RPMI8226 (cell line): ENCODE results near the gene ZACN.
A peak's percentile ranks its signal among the peaks of the same experiment; 100 is the strongest.

Experiments used
- DNase-seq: peaks from one replicate; pipeline ENCODE4 v3.0.0-alpha.2; 2015

The ZACN gene

GRCh38 chr17:76104140-76104895 lies 25.3 kb downstream of the ZACN start:
- DNase-seq, result no peak

- DNase-seq, result no peak
Measured at GRCh38 chr17:76104896-76105231, 25.9 kb downstream of the ZACN start.

DNA sequence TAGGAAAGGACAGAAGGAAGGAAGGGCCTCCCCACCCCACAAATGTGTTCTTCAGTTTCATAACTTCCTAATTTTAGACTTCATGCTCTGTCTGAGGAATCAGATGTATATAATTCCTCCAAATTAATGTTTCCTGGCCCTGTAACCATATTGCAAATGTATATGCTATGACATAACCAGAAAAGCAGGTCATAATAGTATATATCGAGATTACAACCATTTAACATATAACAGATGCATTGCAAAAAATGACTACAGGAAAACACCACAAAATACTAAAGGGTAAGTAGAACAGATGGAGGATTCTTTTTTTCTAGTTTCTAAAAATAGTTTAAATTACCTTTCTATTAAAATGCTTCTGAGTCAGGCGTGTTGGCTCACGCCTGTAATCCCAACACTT lies 27.7 kb downstream of the ZACN start:
- no peak for DNase-seq

DNA sequence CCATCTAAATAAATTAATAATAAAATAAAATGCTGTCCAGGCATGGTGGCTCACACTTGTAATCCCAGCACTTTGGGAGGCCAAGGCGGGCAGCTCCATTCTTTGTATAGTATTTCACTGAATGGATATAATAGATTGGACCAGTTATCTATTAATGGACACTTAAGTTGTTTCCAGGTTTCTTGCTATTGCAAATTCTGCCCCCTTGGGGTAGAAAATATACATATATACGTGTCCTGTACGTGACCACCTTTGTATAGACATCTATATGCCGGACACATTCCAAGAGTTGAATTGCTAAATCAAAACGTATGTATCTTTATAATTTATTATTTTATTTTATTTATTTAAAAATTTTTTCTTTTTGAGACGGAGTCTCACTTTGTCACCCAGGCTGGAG lies 28.5 kb downstream of the ZACN start:
- DNase-seq, result no peak

DNA sequence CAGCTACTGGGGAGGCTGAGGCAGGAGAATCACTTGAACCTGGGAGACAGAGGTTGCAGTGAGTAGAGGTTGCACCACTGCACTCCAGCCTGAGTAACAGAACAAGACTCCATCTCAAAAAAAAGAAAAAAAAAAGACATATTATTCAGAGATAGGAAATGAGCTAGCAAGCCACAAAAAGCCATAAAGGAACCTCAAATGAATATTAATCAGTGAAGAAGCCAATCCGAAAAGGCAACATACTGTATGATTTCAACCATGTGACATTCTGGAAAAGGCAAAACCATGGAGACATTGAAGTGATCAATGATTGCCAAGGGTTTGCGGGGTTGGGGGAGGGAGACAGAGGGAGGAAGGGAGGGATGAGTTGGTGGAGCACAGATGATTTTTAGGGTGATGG lies 33.0 kb downstream of the ZACN start:
- no peak for DNase-seq

- DNase-seq, result no peak
Measured at GRCh38 chr17:76115138-76115754, 36.3 kb downstream of the ZACN start.

GRCh38 chr17:76119409-76120371 lies 40.7 kb downstream of the ZACN start:
- no peak for DNase-seq

- DNase-seq, result no peak
Measured at GRCh38 chr17:76120658-76121008, 41.7 kb downstream of the ZACN start.

GRCh38 chr17:76121932-76122430 lies 43.0 kb downstream of the ZACN start:
- DNase-seq, result no peak

GRCh38 chr17:76122431-76123190 lies 43.6 kb downstream of the ZACN start:
- no peak for DNase-seq

DNA sequence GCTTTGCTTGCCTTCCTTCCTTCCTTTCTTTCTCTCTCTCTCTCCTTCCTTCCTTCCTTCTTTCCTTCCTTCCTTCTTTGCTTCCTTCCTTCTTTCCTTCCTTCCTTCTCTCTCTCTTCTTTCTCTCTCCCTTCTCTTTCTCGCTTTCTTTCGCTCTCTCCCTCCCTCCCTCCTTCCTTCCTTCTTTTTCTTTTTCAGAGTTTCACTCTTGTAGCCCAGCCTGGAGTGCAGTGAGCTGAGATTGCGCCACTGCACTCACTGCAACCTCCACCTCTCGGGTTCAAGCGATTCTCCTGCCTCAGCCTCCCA lies 44.2 kb downstream of the ZACN start:
- DNase-seq, result no peak

DNA sequence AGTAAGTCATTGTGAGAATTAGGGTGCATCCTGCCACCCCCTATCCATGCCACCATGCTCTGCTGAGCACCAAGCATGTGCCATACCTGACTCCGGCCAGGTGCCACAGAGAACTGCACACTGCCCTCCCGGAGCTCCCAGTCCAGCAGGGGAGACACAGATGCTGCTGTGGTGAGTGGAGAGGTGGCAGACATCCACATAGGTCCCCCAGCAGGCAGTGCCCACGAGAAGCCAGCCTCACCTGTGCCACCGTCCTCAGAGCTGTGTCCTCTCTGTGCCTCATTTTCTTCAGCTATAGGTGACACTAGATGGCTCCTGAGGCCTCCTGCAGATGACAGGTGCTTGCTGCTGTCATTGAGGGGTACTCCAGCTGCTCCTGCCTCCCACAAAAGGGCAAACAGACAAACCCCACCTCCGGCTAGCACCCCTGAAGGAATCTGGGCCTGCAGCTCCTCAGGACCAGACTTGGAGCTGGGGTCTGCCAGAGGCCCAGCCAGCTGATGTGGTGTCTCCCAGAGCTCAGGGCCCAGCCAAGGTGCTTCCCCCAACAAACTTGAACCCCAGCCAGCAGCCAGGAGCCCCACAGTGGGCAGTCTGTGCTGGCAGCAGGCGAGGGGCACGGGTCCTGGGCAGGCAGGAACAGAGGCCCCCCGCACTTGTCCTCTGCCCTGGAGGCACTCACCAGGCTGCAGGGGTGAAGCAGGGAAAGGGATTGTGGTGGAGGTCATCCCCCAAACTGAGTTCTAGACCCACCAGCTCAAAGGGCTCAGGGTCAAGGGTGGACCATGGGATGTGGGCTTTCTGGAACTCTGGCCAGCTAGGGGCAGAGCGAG lies 45.0 kb downstream of the ZACN start:
- DNase-seq, result peak; percentile 40

DNA sequence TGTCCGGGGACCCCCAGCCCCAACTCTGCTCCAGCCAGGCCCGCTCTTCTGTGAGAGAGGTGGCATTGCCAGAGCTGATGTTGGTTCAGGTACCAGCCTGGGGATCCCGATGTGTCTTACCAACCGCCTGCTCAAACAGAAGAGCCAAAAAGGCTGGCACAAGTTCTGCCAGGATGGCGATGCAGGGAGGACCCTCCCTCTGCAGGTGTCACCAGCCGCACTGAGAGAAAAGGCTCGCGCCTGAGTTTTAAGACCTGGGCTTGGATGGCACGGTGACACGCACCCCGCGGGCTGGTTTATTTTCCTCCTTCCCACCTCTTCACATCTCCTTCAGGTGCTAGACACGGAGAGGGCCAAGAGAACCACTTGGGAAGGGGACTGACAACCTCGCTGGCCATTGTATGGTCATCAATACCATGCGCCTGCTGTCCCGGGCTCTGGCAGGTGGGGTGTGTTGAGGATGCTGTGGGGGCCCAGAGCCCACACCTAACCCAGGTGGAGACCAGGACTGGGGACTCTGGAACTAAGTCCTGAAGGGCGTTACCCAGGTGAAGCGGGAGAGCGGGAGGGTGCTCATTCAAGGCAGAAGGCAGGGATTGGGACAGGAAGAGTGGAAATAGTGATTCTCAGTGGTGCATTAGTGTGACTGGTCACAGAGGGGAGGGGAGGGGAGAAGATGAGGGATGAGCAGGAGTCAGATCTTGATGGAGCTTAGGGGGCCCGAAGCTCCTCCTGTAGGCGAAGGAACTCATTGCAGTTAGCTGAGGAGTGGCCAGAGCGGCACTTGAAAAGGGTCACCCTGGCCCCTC lies 45.8 kb downstream of the ZACN start:
- DNase-seq, result no peak

DNA sequence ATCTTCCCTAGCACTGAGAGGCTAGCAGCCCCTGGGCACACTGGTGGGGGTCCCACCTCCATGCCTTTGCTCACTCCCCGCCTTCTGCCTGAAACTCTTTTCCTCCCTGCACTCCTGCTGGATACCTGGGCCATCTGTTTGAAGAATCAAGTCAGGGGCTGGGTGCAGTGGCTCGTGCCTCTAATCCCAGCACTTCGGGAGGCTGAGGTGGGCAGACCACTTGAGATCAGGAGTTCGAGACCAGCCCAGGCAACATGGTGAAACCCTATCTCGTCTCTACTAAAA lies 46.4 kb downstream of the ZACN start:
- no peak for DNase-seq

DNA sequence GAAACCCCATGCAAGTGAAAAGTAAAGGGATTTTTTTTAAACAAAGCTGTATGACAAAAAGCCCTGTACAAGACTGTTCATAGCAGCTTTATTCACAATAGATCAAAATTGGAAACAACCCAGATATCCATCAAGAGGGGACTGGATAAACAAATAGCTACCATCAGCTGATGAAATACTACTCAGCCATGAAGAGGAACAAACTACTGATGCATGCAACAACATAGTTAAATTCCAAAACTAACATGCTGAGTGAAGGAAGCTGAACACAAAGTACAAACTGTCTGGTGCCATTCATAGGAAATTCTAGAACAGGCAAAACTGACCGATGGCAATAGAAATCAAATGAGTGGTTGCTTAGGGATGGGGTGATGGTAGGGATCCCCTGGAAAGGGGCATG lies 46.9 kb downstream of the ZACN start:
- no peak for DNase-seq

DNA sequence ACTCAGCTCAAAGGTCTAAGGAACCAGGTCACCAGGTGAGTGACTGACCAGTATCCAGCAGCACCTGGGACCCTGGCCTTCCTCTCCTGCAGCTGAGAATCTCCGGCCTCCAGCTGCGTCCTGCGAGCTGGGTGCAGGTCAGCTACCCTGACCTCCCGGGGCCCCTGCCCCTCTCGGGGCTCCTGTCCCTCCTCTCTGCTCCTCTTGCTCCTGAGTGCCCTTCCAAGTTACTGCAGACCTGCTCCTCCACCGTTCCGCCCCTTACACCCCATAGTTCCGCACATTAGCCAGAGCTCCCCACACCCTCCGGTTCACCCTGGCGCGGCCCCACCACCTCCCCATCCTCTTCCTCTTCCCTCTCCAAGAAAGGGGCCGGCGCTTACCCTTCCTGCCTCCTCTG lies 51.5 kb downstream of the ZACN start:
- no peak for DNase-seq

GRCh38 chr17:76131051-76131691 lies 52.2 kb downstream of the ZACN start:
- no peak for DNase-seq

DNA sequence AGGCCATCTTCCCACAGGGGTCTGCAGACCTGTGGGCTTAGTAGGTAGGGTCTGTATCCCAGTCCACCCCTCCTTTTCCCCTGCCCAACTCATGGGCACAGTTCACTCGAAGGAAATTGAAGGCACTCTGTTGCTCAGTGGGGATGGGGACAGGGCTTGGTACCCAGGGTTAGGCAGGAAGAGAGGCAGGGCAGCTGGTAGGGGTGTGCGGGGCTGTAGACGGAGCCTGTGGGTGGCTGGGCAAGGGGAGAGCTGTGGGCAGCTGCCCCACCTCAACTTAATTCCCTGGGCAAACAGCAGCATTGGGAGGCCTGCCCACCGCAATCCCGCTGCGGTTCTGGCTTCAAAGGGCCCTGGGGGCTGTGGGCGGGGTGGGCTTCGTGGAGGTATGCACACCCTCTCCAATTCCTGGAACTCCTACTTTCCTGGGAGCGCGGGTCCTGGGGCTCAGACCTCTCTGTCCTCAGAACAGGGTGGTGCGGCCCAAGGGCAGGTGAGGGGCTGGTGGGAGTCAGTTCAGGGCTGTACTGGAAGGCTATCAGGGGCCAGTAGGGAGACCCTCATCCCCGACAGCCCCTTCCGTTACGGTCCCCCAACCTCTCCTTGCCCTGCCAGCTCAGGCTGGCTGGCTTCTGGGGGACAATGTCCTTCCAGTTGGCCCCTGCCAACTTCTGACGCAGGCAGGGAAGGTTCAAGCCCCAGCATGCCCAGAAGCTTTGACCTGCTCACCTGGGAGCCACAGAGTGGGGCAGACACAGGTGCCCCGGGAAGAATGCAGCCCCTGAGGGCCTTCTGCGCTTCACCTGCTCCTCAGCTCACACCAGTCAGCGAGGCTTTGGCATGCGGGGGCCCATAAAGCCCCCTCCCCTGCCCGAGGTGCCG lies 53.0 kb downstream of the ZACN start:
- DNase-seq, result no peak
